ENCODE results near the gene DNAJB9. TPM values are rescaled to one million over a fixed set of nuclear protein-coding genes. Genes with fewer than 3 reads are reported as not detected.

DNAJB9 gene
- total and polyA plus RNA-seq, 2 experiments from 2014 or later, result 7.3 to 16.0 TPM

DNA sequence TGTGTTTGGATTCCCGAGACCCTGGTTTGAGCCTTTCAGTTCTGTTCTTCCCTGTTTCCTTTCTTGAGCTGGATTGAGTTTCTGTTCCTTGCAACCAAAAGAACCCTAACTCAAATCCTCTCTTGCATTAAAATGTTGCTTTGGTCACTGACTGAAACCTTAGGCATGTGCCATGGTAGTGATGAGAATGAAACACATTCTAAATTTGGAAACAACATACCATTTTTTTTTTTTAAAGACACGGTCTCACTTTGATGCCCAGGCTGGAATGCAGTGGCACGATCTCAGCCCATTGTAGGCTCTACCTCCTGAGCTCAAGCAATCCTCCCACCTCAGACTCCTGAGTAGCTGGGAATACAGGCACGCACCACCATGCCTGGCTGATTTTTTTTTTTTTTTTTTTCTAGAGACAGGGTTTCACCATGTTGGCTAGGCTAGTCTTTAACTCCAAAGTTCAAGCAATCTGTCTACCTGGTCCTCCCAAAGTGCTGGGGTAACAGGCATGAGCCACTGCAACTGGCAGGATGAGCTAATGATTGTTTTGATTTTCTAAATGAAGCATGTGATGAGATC lies 8.5 kb upstream of the DNAJB9 start:
- H2AFZ ChIP-seq, result no peak overlapping the region
- Mint-ChIP-seq H3K9me3 (peaks cover 20% of the 10 kb centered on the region), H3K4me3 (no peak overlapping the region), H3K4me1 (no peaks in the 10 kb centered on the region; the same call in 1 of the 3 replicates), H3K27me3 (ENCODE audit: insufficient read depth, low read depth, poor library complexity) (peaks cover 2% of the 10 kb centered on the region), H3K36me3 (ENCODE audit: low read depth) (peaks cover 43% of the 10 kb centered on the region), H3K27ac (no peak overlapping the region)
- TF ChIP-seq CREB1 (CRISPR knock-in tag; IDR thresholded peaks at IDR 0.05; ENCODE audit: low read depth), result no peak
- TF ChIP-seq POLR2AphosphoS5 (IDR thresholded peaks at IDR 0.05; ENCODE audit: low read depth), result no peak
- TF ChIP-seq, protein P1, sequence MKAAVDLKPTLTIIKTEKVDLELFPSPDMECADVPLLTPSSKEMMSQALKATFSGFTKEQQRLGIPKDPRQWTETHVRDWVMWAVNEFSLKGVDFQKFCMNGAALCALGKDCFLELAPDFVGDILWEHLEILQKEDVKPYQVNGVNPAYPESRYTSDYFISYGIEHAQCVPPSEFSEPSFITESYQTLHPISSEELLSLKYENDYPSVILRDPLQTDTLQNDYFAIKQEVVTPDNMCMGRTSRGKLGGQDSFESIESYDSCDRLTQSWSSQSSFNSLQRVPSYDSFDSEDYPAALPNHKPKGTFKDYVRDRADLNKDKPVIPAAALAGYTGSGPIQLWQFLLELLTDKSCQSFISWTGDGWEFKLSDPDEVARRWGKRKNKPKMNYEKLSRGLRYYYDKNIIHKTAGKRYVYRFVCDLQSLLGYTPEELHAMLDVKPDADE (IDR thresholded peaks at IDR 0.05), result no peak
- TF ChIP-seq ZNF331 (CRISPR knock-in tag; IDR thresholded peaks at IDR 0.05; ENCODE audit: low read depth), result no peak
- no peak for TF ChIP-seq ZNF114 (CRISPR knock-in tag; IDR thresholded peaks at IDR 0.05)
- no peak for TF ChIP-seq JUNB (IDR thresholded peaks at IDR 0.05; ENCODE audit: unreplicated experiment)
- TF ChIP-seq, protein P2, sequence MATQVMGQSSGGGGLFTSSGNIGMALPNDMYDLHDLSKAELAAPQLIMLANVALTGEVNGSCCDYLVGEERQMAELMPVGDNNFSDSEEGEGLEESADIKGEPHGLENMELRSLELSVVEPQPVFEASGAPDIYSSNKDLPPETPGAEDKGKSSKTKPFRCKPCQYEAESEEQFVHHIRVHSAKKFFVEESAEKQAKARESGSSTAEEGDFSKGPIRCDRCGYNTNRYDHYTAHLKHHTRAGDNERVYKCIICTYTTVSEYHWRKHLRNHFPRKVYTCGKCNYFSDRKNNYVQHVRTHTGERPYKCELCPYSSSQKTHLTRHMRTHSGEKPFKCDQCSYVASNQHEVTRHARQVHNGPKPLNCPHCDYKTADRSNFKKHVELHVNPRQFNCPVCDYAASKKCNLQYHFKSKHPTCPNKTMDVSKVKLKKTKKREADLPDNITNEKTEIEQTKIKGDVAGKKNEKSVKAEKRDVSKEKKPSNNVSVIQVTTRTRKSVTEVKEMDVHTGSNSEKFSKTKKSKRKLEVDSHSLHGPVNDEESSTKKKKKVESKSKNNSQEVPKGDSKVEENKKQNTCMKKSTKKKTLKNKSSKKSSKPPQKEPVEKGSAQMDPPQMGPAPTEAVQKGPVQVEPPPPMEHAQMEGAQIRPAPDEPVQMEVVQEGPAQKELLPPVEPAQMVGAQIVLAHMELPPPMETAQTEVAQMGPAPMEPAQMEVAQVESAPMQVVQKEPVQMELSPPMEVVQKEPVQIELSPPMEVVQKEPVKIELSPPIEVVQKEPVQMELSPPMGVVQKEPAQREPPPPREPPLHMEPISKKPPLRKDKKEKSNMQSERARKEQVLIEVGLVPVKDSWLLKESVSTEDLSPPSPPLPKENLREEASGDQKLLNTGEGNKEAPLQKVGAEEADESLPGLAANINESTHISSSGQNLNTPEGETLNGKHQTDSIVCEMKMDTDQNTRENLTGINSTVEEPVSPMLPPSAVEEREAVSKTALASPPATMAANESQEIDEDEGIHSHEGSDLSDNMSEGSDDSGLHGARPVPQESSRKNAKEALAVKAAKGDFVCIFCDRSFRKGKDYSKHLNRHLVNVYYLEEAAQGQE (IDR thresholded peaks at IDR 0.05; ENCODE audit: unreplicated experiment), result no peak
- TF ChIP-seq STAT1 (IDR thresholded peaks at IDR 0.05; ENCODE audit: unreplicated experiment), result no peak
- no peak for TF ChIP-seq EZH2phosphoT487 (IDR thresholded peaks at IDR 0.05; ENCODE audit: unreplicated experiment)
- TF ChIP-seq, protein P3, sequence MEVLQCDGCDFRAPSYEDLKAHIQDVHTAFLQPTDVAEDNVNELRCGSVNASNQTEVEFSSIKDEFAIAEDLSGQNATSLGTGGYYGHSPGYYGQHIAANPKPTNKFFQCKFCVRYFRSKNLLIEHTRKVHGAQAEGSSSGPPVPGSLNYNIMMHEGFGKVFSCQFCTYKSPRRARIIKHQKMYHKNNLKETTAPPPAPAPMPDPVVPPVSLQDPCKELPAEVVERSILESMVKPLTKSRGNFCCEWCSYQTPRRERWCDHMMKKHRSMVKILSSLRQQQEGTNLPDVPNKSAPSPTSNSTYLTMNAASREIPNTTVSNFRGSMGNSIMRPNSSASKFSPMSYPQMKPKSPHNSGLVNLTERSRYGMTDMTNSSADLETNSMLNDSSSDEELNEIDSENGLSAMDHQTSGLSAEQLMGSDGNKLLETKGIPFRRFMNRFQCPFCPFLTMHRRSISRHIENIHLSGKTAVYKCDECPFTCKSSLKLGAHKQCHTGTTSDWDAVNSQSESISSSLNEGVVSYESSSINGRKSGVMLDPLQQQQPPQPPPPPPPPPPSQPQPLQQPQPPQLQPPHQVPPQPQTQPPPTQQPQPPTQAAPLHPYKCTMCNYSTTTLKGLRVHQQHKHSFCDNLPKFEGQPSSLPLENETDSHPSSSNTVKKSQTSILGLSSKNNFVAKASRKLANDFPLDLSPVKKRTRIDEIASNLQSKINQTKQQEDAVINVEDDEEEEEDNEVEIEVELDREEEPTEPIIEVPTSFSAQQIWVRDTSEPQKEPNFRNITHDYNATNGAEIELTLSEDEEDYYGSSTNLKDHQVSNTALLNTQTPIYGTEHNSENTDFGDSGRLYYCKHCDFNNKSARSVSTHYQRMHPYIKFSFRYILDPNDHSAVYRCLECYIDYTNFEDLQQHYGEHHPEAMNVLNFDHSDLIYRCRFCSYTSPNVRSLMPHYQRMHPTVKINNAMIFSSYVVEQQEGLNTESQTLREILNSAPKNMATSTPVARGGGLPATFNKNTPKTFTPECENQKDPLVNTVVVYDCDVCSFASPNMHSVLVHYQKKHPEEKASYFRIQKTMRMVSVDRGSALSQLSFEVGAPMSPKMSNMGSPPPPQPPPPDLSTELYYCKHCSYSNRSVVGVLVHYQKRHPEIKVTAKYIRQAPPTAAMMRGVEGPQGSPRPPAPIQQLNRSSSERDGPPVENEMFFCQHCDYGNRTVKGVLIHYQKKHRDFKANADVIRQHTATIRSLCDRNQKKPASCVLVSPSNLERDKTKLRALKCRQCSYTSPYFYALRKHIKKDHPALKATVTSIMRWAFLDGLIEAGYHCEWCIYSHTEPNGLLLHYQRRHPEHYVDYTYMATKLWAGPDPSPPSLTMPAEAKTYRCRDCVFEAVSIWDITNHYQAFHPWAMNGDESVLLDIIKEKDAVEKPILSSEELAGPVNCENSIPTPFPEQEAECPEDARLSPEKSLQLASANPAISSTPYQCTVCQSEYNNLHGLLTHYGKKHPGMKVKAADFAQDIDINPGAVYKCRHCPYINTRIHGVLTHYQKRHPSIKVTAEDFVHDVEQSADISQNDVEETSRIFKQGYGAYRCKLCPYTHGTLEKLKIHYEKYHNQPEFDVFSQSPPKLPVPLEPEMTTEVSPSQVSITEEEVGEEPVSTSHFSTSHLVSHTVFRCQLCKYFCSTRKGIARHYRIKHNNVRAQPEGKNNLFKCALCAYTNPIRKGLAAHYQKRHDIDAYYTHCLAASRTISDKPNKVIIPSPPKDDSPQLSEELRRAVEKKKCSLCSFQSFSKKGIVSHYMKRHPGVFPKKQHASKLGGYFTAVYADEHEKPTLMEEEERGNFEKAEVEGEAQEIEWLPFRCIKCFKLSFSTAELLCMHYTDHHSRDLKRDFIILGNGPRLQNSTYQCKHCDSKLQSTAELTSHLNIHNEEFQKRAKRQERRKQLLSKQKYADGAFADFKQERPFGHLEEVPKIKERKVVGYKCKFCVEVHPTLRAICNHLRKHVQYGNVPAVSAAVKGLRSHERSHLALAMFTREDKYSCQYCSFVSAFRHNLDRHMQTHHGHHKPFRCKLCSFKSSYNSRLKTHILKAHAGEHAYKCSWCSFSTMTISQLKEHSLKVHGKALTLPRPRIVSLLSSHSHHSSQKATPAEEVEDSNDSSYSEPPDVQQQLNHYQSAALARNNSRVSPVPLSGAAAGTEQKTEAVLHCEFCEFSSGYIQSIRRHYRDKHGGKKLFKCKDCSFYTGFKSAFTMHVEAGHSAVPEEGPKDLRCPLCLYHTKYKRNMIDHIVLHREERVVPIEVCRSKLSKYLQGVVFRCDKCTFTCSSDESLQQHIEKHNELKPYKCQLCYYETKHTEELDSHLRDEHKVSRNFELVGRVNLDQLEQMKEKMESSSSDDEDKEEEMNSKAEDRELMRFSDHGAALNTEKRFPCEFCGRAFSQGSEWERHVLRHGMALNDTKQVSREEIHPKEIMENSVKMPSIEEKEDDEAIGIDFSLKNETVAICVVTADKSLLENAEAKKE (CRISPR knock-in tag; IDR thresholded peaks at IDR 0.05), result no peak
- TF ChIP-seq NANOG (IDR thresholded peaks at IDR 0.05; ENCODE audit: borderline replicate concordance), result no peak
- TF ChIP-seq EZH2 (IDR thresholded peaks at IDR 0.05; ENCODE audit: low read depth, unreplicated experiment), result no peak
- TF ChIP-seq, protein P4, sequence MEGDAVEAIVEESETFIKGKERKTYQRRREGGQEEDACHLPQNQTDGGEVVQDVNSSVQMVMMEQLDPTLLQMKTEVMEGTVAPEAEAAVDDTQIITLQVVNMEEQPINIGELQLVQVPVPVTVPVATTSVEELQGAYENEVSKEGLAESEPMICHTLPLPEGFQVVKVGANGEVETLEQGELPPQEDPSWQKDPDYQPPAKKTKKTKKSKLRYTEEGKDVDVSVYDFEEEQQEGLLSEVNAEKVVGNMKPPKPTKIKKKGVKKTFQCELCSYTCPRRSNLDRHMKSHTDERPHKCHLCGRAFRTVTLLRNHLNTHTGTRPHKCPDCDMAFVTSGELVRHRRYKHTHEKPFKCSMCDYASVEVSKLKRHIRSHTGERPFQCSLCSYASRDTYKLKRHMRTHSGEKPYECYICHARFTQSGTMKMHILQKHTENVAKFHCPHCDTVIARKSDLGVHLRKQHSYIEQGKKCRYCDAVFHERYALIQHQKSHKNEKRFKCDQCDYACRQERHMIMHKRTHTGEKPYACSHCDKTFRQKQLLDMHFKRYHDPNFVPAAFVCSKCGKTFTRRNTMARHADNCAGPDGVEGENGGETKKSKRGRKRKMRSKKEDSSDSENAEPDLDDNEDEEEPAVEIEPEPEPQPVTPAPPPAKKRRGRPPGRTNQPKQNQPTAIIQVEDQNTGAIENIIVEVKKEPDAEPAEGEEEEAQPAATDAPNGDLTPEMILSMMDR (conservative IDR thresholded peaks at IDR 0.05; ENCODE audit: low read depth in 2 of 2), result no peak
- peaks cover 6% of the 10 kb centered on the region; the same call in 1 of the 2 replicates for H3K36me3 ChIP-seq (ENCODE audit: insufficient read depth)
- no peaks in the 10 kb centered on the region for H3K27me3 ChIP-seq (ENCODE audit: insufficient read depth)
- H3K27ac ChIP-seq (ENCODE audit: low read depth), result no peak overlapping the region
- ATAC-seq (no peak; the same call in 2 of the 3 replicates), DNase-seq (ENCODE audit: low spot score) (no peak)
- H3K79me2 ChIP-seq (replicated peaks; ENCODE audit: insufficient read depth), result peaks cover 7% of the 10 kb centered on the region
- H3K4me2 ChIP-seq, result no peak overlapping the region
- H3K4me1 ChIP-seq (ENCODE audit: insufficient read depth), result no peaks in the 10 kb centered on the region
- no peaks in the 10 kb centered on the region for H3K9me2 ChIP-seq (ENCODE audit: insufficient read depth)
- 0 out of 2 replicates have a peak, but pooled peaks cover 4% of the 10 kb centered on the region for H4K20me1 ChIP-seq (replicated peaks; ENCODE audit: insufficient read depth)
- H3F3A ChIP-seq (replicated peaks; ENCODE audit: low read depth), result no peaks in the 10 kb centered on the region
- no peak overlapping the region for H3K4me3 ChIP-seq
